Ovary (tissue), 3 donors: Measurements from ENCODE around the gene ITPR2.

Source experiments
- EP300 ChIP-seq: sonication (generic); formaldehyde crosslinking; IDR thresholded peaks from one replicate; pipeline ENCODE4 v1.6.1; 2017; ENCODE audit warnings: antibody characterized with exemption
- POLR2A ChIP-seq: fragments of 450-650 bp; IDR thresholded peaks from one replicate; pipeline ENCODE4 v1.6.1; 2017; ENCODE audit warnings: antibody characterized with exemption, mild to moderate bottlenecking, moderate library complexity
- TF ChIP-seq, protein P1 (sequence below), 3 donors: fragments of 450-650 bp in 2 of 3; fragments of 200-600 bp in 1 of 3; IDR thresholded peaks; one replicate each; pipeline versions ENCODE4 v1.5.1 to v1.8.0; 2016 to 2022; ENCODE audit warnings: antibody characterized with exemption in 3 of 3, mild to moderate bottlenecking in 1 of 3
- donor health status: DM: no; HTN: no; CAD: no.

GRCh38 chr12:26768611-26769603 is 64.1 kb downstream of the ITPR2 start:
- TF ChIP-seq POLR2A (no peak), EP300 (no peak)
- TF ChIP-seq, protein P1, sequence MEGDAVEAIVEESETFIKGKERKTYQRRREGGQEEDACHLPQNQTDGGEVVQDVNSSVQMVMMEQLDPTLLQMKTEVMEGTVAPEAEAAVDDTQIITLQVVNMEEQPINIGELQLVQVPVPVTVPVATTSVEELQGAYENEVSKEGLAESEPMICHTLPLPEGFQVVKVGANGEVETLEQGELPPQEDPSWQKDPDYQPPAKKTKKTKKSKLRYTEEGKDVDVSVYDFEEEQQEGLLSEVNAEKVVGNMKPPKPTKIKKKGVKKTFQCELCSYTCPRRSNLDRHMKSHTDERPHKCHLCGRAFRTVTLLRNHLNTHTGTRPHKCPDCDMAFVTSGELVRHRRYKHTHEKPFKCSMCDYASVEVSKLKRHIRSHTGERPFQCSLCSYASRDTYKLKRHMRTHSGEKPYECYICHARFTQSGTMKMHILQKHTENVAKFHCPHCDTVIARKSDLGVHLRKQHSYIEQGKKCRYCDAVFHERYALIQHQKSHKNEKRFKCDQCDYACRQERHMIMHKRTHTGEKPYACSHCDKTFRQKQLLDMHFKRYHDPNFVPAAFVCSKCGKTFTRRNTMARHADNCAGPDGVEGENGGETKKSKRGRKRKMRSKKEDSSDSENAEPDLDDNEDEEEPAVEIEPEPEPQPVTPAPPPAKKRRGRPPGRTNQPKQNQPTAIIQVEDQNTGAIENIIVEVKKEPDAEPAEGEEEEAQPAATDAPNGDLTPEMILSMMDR (IDR thresholded peaks at IDR 0.05): no peak
